ENCODE results near the gene C10orf71. TPM values are rescaled to one million over a fixed set of nuclear protein-coding genes. Genes with fewer than 3 reads are reported as not detected.

C10orf71 gene
- total and polyA plus RNA-seq, 3 donors from 2014 or later, result 0.08 to 0.79 (median 0.12) TPM

DNA sequence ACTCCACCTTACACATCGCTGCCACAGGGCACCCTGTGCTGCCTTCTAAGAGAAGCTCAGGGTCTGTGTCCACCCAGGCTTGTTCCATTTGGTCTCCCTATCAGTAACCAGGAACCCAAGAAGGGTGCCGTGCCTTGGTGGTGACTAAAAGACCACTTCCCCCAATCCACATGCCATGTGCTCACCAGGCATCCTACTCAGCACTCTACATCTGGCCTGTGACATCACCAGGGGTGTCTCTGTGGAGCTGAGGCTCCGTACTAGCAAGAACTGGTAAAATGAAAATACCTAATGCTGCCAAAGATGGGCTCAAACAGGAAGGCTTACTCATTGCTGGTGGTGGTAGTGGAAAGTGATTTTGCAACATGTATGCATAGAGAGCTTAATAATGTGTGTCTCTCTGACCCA, 19.0 kb upstream of the C10orf71 start:
- no peak for DNase-seq
- H3K36me3 ChIP-seq (ENCODE audit: low read depth, missing control alignments), result no peaks in the 10 kb centered on the region
- no peaks in the 10 kb centered on the region for H3K4me1 ChIP-seq
- WGBS, 2 donors, result 80% methylated on average over 3 of the region's 3 CpGs
- H3K4me3 ChIP-seq, result no peak overlapping the region
- intact Hi-C loops (cut with DNase I; ENCODE audit: low total_unique reads), result no loop called here
- no peak overlapping the region for H3K27ac ChIP-seq
- TF ChIP-seq, protein P1, sequence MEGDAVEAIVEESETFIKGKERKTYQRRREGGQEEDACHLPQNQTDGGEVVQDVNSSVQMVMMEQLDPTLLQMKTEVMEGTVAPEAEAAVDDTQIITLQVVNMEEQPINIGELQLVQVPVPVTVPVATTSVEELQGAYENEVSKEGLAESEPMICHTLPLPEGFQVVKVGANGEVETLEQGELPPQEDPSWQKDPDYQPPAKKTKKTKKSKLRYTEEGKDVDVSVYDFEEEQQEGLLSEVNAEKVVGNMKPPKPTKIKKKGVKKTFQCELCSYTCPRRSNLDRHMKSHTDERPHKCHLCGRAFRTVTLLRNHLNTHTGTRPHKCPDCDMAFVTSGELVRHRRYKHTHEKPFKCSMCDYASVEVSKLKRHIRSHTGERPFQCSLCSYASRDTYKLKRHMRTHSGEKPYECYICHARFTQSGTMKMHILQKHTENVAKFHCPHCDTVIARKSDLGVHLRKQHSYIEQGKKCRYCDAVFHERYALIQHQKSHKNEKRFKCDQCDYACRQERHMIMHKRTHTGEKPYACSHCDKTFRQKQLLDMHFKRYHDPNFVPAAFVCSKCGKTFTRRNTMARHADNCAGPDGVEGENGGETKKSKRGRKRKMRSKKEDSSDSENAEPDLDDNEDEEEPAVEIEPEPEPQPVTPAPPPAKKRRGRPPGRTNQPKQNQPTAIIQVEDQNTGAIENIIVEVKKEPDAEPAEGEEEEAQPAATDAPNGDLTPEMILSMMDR (IDR thresholded peaks at IDR 0.05), result no peak
- TF ChIP-seq POLR2A (IDR thresholded peaks at IDR 0.05), result no peak
- no peaks in the 10 kb centered on the region for H3K27me3 ChIP-seq
- H3K9me3 ChIP-seq, result no peaks in the 10 kb centered on the region

DNA sequence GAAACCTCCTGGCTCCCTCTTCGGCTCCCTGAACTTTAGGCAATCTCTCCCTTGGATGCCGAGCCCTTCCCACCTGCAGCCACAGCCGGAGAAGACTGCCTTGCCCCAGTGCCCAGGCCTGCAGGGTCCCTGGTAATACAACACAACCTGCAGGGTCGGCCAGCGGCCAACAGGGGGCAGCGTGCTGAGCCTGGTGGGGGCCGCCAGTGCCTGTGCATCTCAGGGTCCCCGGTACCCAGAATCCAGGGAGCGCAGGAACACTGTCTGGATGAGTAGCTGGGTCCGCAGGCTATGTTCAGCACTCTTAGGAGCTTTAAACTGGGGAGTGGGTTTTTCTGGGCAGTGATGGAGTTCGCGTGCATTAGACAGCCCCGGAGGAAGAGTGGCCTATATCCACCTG, 17.5 kb upstream of the C10orf71 start:
- WGBS, 2 donors, result 9 to 60% methylated on average over 4 to 13 of the region's 13 CpGs
- Histone ChIP-seq H3K4me3 (no peak overlapping the region), H3K27me3 (no peaks in the 10 kb centered on the region), H3K4me1 (no peaks in the 10 kb centered on the region), H3K36me3 (ENCODE audit: low read depth, missing control alignments) (no peaks in the 10 kb centered on the region), H3K9me3 (no peaks in the 10 kb centered on the region), H3K27ac (no peak overlapping the region)
- DNase-seq, result peak; percentile 31
- intact Hi-C loops (cut with DNase I; ENCODE audit: low total_unique reads), result no loop called here
- no peak for TF ChIP-seq POLR2A (IDR thresholded peaks at IDR 0.05)
- TF ChIP-seq, protein P1 (IDR thresholded peaks at IDR 0.05), result peak in 1 of 3 experiments; percentile 27

DNA sequence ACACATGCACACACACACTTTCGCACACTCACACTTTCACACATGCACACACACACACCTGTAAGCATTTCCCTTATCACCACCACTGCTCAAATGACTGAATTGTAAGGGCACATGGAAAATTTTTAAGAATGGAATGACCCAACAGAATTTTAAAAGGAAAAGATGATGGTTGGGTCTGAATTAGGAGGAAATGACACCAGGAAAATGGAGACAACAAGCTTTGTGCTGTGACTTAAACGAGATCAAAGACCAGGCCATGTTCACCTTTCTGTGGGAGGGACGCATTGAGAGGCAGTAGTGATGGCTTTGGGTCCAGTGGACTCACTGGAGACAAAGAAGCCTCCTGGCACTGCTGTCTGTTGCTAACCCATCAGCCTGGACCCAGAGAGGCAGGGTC, 16.7 kb upstream of the C10orf71 start:
- Histone ChIP-seq H3K9me3 (no peaks in the 10 kb centered on the region), H3K27ac (no peak overlapping the region), H3K36me3 (ENCODE audit: low read depth, missing control alignments) (no peaks in the 10 kb centered on the region), H3K27me3 (no peaks in the 10 kb centered on the region), H3K4me3 (no peak overlapping the region), H3K4me1 (no peaks in the 10 kb centered on the region)
- no peak for DNase-seq
- intact Hi-C loops (cut with DNase I; ENCODE audit: low total_unique reads), result no loop called here
- TF ChIP-seq POLR2A (IDR thresholded peaks at IDR 0.05), result no peak
- TF ChIP-seq, protein P1 (IDR thresholded peaks at IDR 0.05), result no peak
- WGBS, 2 donors, result 70 to 75% methylated on average over 3 of the region's 3 CpGs

DNA sequence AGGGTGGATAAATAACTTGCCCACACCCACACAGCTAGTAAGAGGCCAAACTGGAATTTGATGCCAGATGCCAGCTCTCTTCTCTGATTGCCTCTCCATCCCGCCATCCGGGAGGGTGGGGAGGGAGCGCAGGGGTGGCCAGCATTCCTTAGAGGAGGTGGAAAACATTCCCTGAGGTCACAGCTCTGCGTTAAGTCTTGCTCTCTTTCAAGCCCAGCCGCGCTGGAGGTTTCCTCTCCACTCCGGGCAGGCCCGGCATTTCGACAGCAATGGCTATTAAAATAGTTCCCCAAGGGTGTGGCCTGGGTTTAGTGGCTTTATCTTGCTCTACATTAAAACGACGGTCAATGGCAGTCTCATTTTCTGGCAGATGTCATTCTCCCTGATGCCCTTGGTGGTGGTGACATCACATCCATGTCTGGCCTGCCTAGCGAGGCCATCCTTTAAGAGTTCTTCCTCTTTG, 16.1 kb upstream of the C10orf71 start:
- 61 to 65% methylated on average over 11 to 12 of the region's 12 CpGs for WGBS, 2 donors
- Histone ChIP-seq H3K27ac (no peak overlapping the region), H3K4me1 (no peaks in the 10 kb centered on the region), H3K36me3 (ENCODE audit: low read depth, missing control alignments) (no peaks in the 10 kb centered on the region), H3K27me3 (no peaks in the 10 kb centered on the region), H3K9me3 (no peaks in the 10 kb centered on the region), H3K4me3 (no peak overlapping the region)
- no peak for TF ChIP-seq POLR2A (IDR thresholded peaks at IDR 0.05)
- TF ChIP-seq, protein P1 (IDR thresholded peaks at IDR 0.05), result no peak
- intact Hi-C loops (cut with DNase I; ENCODE audit: low total_unique reads), result no loop called here
- DNase-seq, result no peak

DNA sequence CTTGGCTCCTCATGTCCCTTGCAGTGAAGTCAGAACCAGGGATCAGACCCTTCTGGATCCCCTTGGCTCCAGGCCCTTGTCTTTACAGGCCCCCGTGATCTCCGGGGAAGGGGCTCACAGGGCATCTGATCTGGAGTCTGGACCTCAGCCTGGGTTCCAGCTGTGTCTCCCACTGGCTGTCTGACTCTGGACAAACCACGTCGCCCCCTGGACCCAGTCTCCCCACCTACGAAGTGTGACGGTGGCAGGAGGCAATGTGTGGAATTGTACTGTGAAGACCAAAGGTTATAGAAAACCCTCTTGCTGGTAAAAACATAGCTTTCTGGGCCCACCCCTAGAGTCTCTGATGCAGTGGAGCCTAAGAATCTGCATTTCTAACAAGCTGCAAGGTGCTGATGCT, 15.5 kb upstream of the C10orf71 start:
- H3K4me1 ChIP-seq, result no peaks in the 10 kb centered on the region
- H3K27ac ChIP-seq, result no peak overlapping the region
- no peaks in the 10 kb centered on the region for H3K27me3 ChIP-seq
- H3K4me3 ChIP-seq, result no peak overlapping the region
- WGBS, 2 donors, result 91 to 97% methylated on average over 6 of the region's 6 CpGs
- H3K36me3 ChIP-seq (ENCODE audit: low read depth, missing control alignments), result no peaks in the 10 kb centered on the region
- intact Hi-C loops (cut with DNase I; ENCODE audit: low total_unique reads), result no loop called here
- DNase-seq, result no peak
- no peaks in the 10 kb centered on the region for H3K9me3 ChIP-seq
- no peak for TF ChIP-seq POLR2A (IDR thresholded peaks at IDR 0.05)
- TF ChIP-seq, protein P1 (IDR thresholded peaks at IDR 0.05), result no peak

All from testis (tissue), 3 donors.